BJ (cell line): ENCODE data around the gene HDLBP. TPM values are rescaled to one million over a fixed set of nuclear protein-coding genes. Genes with fewer than 3 reads are reported as not detected.

Experiments used
- CTCF ChIA-PET: fragments of 350-600 bp; formaldehyde crosslinking; extraction: SDS; loops from one replicate; lab custom pipeline; 2021; ENCODE audit warnings: antibody characterized with exemption, inconsistent platforms; lab: Yijun Ruan, JAX
- POLR2A ChIA-PET: fragments of 300-600 bp; sonication (Branson Sonifier 250); formaldehyde crosslinking; extraction: SDS; loops from one replicate; lab custom pipeline; 2021; ENCODE audit warnings: antibody characterized with exemption; lab: Charles Lee
- DNase-seq: peaks from one replicate; pipeline ENCODE4 v3.0.0-alpha.2; 2011; ENCODE audit warnings: low read depth
- H3K27me3 ChIP-seq: 2 replicates; pipeline ENCODE4 v1.6.0; 2011; ENCODE audit warnings: low read length; ENCODE audit not compliant: control insufficient read depth, insufficient read depth
- H3K36me3 ChIP-seq: 2 replicates; pipeline ENCODE4 v1.5.1; 2011; ENCODE audit warnings: low read length; ENCODE audit not compliant: control insufficient read depth, insufficient read depth
- H3K4me3 ChIP-seq: 2 replicates; pipeline ENCODE4 v1.5.1; 2011; ENCODE audit warnings: low read depth, mild to moderate bottlenecking, control low read depth, low read length
- CTCF ChIP-seq: IDR thresholded peaks from 2 replicates; pipeline ENCODE4 v1.5.1; 2011; ENCODE audit warnings: low read depth, mild to moderate bottlenecking, control low read depth, inconsistent platforms, low read length, moderate library complexity; ENCODE audit not compliant: insufficient read depth
- polyA minus RNA-seq: library from RNA; depleted of rRNA, polyadenylated mRNA; stranded (reverse); fragments of >200 nt; gene quantifications from 2 replicates; pipeline ENCODE4 v1.2.3, GENCODE V29; 2011; rRNA and poly(A)+ RNA removed
- polyA plus RNA-seq: library from polyadenylated mRNA; depleted of rRNA; stranded (reverse); fragments of >200 nt; gene quantifications from 2 replicates; pipeline ENCODE4 v1.2.3, GENCODE V29; 2011; rRNA removed

HDLBP gene
- polyA plus RNA-seq (738 and 948 TPM in 2 replicates), polyA minus RNA-seq (1,169 and 1,682 TPM in 2 replicates)

GRCh38 chr2:241315093-241315878, at the start of gene HDLBP:
Gene HDLBP (minus strand): TSS chr2:241315672. CDS start chr2:241266869, 48,803 bp downstream.
- TF ChIP-seq CTCF = peak; percentile 32
- H3K4me3 ChIP-seq = peak within 1 kb of the TSS; percentile 89
- H3K27me3 ChIP-seq = no peaks in the 10 kb centered on the region
- DNase-seq = peak; percentile 89
- CTCF ChIA-PET = interaction anchor here (0.6 to 2.2 kb wide), 3 partner anchors 12 to 515 kb away, joined by 4 to 6 read pairs (median 5); no protein-coding TSS in a partner anchor
- H3K36me3 ChIP-seq = no peaks in the 10 kb centered on the region
- POLR2A ChIA-PET = interaction anchor here (0.5 kb wide), 1 partner anchor 26 kb away, joined by 3 read pairs; no protein-coding TSS in a partner anchor

GRCh38 chr2:241364781-241365180, 49.3 kb upstream of the HDLBP start:
- POLR2A ChIA-PET = no interaction called here
- CTCF ChIA-PET = interaction anchor here (1.4 kb wide), 1 partner anchor 14 kb away, joined by 4 read pairs; no protein-coding TSS in a partner anchor
- no peak for TF ChIP-seq CTCF

GRCh38 chr2:241363426-241363825, 48.0 kb upstream of the HDLBP start:
- CTCF ChIA-PET = interaction anchor here (0.8 to 1.1 kb wide), 2 partner anchors 12 to 165 kb away, joined by 3 read pairs; no protein-coding TSS in a partner anchor
- POLR2A ChIA-PET = no interaction called here
- Histone ChIP-seq H3K4me3 (no peak overlapping the region), H3K36me3 (no peaks in the 10 kb centered on the region), H3K27me3 (no peaks in the 10 kb centered on the region)
- TF ChIP-seq CTCF = no peak
- no peak for DNase-seq

More at GRCh38 chr2:241364781-241365180, 49.3 kb upstream of the HDLBP start:
- DNase-seq = no peak
- Histone ChIP-seq H3K36me3 (no peaks in the 10 kb centered on the region), H3K4me3 (no peak overlapping the region), H3K27me3 (no peaks in the 10 kb centered on the region)

- Histone ChIP-seq H3K36me3 (peaks cover 2% of the 10 kb centered on the region; the same call in 1 of the 2 replicates), H3K4me3 (no peak overlapping the region), H3K27me3 (no peaks in the 10 kb centered on the region)
- ChIA-PET CTCF (interaction anchor here (0.8 to 1.4 kb wide), 5 partner anchors 16 to 796 kb away, joined by 3 to 5 read pairs (median 3); no protein-coding TSS in a partner anchor), POLR2A (no interaction called here)
- no peak for DNase-seq
- TF ChIP-seq CTCF = no peak
Observed at GRCh38 chr2:241359481-241360045, 44.1 kb upstream of the HDLBP start.

- Histone ChIP-seq H3K36me3 (peaks cover 3% of the 10 kb centered on the region; the same call in 1 of the 2 replicates), H3K27me3 (no peaks in the 10 kb centered on the region), H3K4me3 (no peak overlapping the region)
- DNase-seq = no peak
- ChIA-PET POLR2A (no interaction called here), CTCF (interaction anchor here (0.7 to 0.9 kb wide), 4 partner anchors 16 to 794 kb away, joined by 3 read pairs; no protein-coding TSS in a partner anchor)
- no peak for TF ChIP-seq CTCF
Observed at GRCh38 chr2:241358470-241358869, 43.0 kb upstream of the HDLBP start.
